Measurements from ENCODE around the gene UBR3.

The UBR3 gene

GRCh38 chr2:170056900-170057299 lies 229.6 kb downstream of the UBR3 start:
- Histone ChIP-seq H3K4me2 (ENCODE audit: low read length) (no peak overlapping the region), H3K36me3 (replicated peaks; ENCODE audit: low read depth, low read length) (no peaks in the 10 kb centered on the region), H4K20me1 (ENCODE audit: insufficient read depth, low read length) (no peaks in the 10 kb centered on the region), H3K4me3 (ENCODE audit: low read length) (no peak overlapping the region), H3K9ac (ENCODE audit: low read length) (no peak overlapping the region), H2AFZ (ENCODE audit: low read depth, low read length) (no peak overlapping the region), H3K4me1 (ENCODE audit: low read length) (peaks cover 5% of the 10 kb centered on the region), H3K79me2 (ENCODE audit: low read length) (no peaks in the 10 kb centered on the region), H3K9me3 (ENCODE audit: insufficient read depth, low read length) (no peaks in the 10 kb centered on the region), H3K27ac (ENCODE audit: low read length) (no peak overlapping the region), H3K27me3 (ENCODE audit: low read depth, low read length) (no peaks in the 10 kb centered on the region)
- TF ChIP-seq CTCF (IDR thresholded peaks at IDR 0.05; ENCODE audit: low read depth, low read length), result no peak
- no peak for TF ChIP-seq EZH2phosphoT487 (IDR thresholded peaks at IDR 0.05; ENCODE audit: low read depth)

- H4K20me1 ChIP-seq (ENCODE audit: insufficient read depth, low read length), result no peaks in the 10 kb centered on the region
- no peak overlapping the region for H3K4me3 ChIP-seq (ENCODE audit: low read length)
- no peaks in the 10 kb centered on the region for H3K36me3 ChIP-seq (replicated peaks; ENCODE audit: low read depth, low read length)
Observed at GRCh38 chr2:170063456-170064235, 236.4 kb downstream of the UBR3 start.

GRCh38 chr2:170070778-170071177 lies 243.5 kb downstream of the UBR3 start:
- no peak overlapping the region for H3K27ac ChIP-seq (ENCODE audit: low read length)
- no peaks in the 10 kb centered on the region for H3K79me2 ChIP-seq (ENCODE audit: low read length)
- H3K4me2 ChIP-seq (ENCODE audit: low read length), result no peak overlapping the region
- no peaks in the 10 kb centered on the region for H4K20me1 ChIP-seq (ENCODE audit: insufficient read depth, low read length)
- H3K27me3 ChIP-seq (ENCODE audit: low read depth, low read length), result no peaks in the 10 kb centered on the region
- H3K36me3 ChIP-seq (replicated peaks; ENCODE audit: low read depth, low read length), result peaks cover 17% of the 10 kb centered on the region
- H3K4me1 ChIP-seq (ENCODE audit: low read length), result peaks cover 4% of the 10 kb centered on the region
- H3K9me3 ChIP-seq (ENCODE audit: insufficient read depth, low read length), result no peaks in the 10 kb centered on the region; the same call in 1 of the 2 replicates
- H3K9ac ChIP-seq (ENCODE audit: low read length), result no peak overlapping the region
- TF ChIP-seq EZH2phosphoT487 (IDR thresholded peaks at IDR 0.05; ENCODE audit: low read depth) (no peak), CTCF (IDR thresholded peaks at IDR 0.05; ENCODE audit: low read depth, low read length) (no peak)
- H2AFZ ChIP-seq (ENCODE audit: low read depth, low read length), result no peak overlapping the region
- H3K4me3 ChIP-seq (ENCODE audit: low read length), result no peak overlapping the region

More at GRCh38 chr2:170063456-170064235, 236.4 kb downstream of the UBR3 start:
- Histone ChIP-seq H3K4me2 (ENCODE audit: low read length) (no peak overlapping the region), H3K27me3 (ENCODE audit: low read depth, low read length) (no peaks in the 10 kb centered on the region), H3K9ac (ENCODE audit: low read length) (no peak overlapping the region), H3K9me3 (ENCODE audit: insufficient read depth, low read length) (no peaks in the 10 kb centered on the region), H2AFZ (ENCODE audit: low read depth, low read length) (no peak overlapping the region), H3K4me1 (ENCODE audit: low read length) (peaks cover 3% of the 10 kb centered on the region; the same call in 1 of the 2 replicates), H3K27ac (ENCODE audit: low read length) (no peak overlapping the region), H3K79me2 (ENCODE audit: low read length) (no peaks in the 10 kb centered on the region)
- TF ChIP-seq EZH2phosphoT487 (IDR thresholded peaks at IDR 0.05; ENCODE audit: low read depth) (no peak), CTCF (IDR thresholded peaks at IDR 0.05; ENCODE audit: low read depth, low read length) (no peak)

- no peak overlapping the region for H3K27ac ChIP-seq (ENCODE audit: low read length)
Observed at GRCh38 chr2:170073288-170073687, 246.0 kb downstream of the UBR3 start.

More at GRCh38 chr2:170073288-170073687, 246.0 kb downstream of the UBR3 start:
- Histone ChIP-seq H3K36me3 (replicated peaks; ENCODE audit: low read depth, low read length) (peaks cover 17% of the 10 kb centered on the region), H3K4me2 (ENCODE audit: low read length) (no peak overlapping the region), H3K4me3 (ENCODE audit: low read length) (no peak overlapping the region), H4K20me1 (ENCODE audit: insufficient read depth, low read length) (no peaks in the 10 kb centered on the region), H3K9ac (ENCODE audit: low read length) (no peak overlapping the region), H2AFZ (ENCODE audit: low read depth, low read length) (no peak overlapping the region), H3K4me1 (ENCODE audit: low read length) (peaks cover 13% of the 10 kb centered on the region), H3K9me3 (ENCODE audit: insufficient read depth, low read length) (no peaks in the 10 kb centered on the region; the same call in 1 of the 2 replicates), H3K79me2 (ENCODE audit: low read length) (no peaks in the 10 kb centered on the region), H3K27me3 (ENCODE audit: low read depth, low read length) (no peaks in the 10 kb centered on the region)
- no peak for TF ChIP-seq EZH2phosphoT487 (IDR thresholded peaks at IDR 0.05; ENCODE audit: low read depth)
- no peak for TF ChIP-seq CTCF (IDR thresholded peaks at IDR 0.05; ENCODE audit: low read depth, low read length)

Measured in OCI-LY3 (cell line).